Neuronal stem cell (in vitro differentiated cells): ENCODE results near the gene MYEOV.

Experiments used
- DNase-seq: peaks from one replicate; pipeline ENCODE4 v3.0.0-alpha.2; 2013; ENCODE audit warnings: low spot score
- H2AFZ ChIP-seq: one replicate; pipeline ENCODE4 v1.6.1; 2013; ENCODE audit warnings: mild to moderate bottlenecking, low read length, inconsistent platforms
- H2AK5ac ChIP-seq: 2 replicates; pipeline ENCODE4 v1.6.1; 2013; ENCODE audit warnings: low read depth, mild to moderate bottlenecking, inconsistent platforms, low read length, moderate library complexity, mixed read lengths
- H2BK120ac ChIP-seq: 2 replicates; pipeline ENCODE4 v1.6.1; 2013; ENCODE audit warnings: low read depth, mild to moderate bottlenecking, inconsistent platforms, low read length, moderate library complexity, mixed read lengths
- H2BK12ac ChIP-seq: one replicate; pipeline ENCODE4 v1.6.1; 2013; ENCODE audit warnings: low read length, inconsistent platforms
- H2BK15ac ChIP-seq: 2 replicates; pipeline ENCODE4 v1.6.1; 2013; ENCODE audit warnings: mild to moderate bottlenecking, low read length, inconsistent platforms, mixed read lengths
- H2BK5ac ChIP-seq: one replicate; pipeline ENCODE4 v1.6.1; 2013; ENCODE audit warnings: inconsistent platforms, mild to moderate bottlenecking, low read length, moderate library complexity
- H3K14ac ChIP-seq: one replicate; pipeline ENCODE4 v1.6.1; 2013; ENCODE audit warnings: low read length, inconsistent platforms
- H3K18ac ChIP-seq: 2 replicates; pipeline ENCODE4 v1.6.1; 2013; ENCODE audit warnings: low read length, inconsistent platforms
- H3K23ac ChIP-seq: 2 replicates; pipeline ENCODE4 v1.6.1; 2013; ENCODE audit warnings: low read depth, mild to moderate bottlenecking, mixed read lengths, low read length, inconsistent platforms; ENCODE audit not compliant: poor library complexity
- H3K27ac ChIP-seq: replicated peaks from 3 replicates; pipeline ENCODE4 v1.5.1; 2013; ENCODE audit warnings: low read length, inconsistent platforms
- H3K27me3 ChIP-seq, 3 experiments: 2 replicates each; pipeline ENCODE4 v1.6.1; 2013; ENCODE audit warnings: low read length in 3 of 3, mild to moderate bottlenecking in 2 of 3, inconsistent platforms in 1 of 3, low read depth in 1 of 3, mixed read lengths in 1 of 3, moderate library complexity in 1 of 3; ENCODE audit not compliant: control insufficient read depth in 3 of 3, insufficient read depth in 3 of 3
- H3K36me3 ChIP-seq, 2 donors: replicated peaks in 1 of 2; 2 replicates each; pipeline ENCODE4 v1.6.1; 2013; ENCODE audit warnings: low read length in 2 of 2; ENCODE audit not compliant: control insufficient read depth in 2 of 2, insufficient read depth in 2 of 2
- H3K4ac ChIP-seq: 2 replicates; pipeline ENCODE4 v1.6.1; 2013; ENCODE audit warnings: inconsistent platforms, mild to moderate bottlenecking, low read length, moderate library complexity
- H3K4me1 ChIP-seq, 2 donors: 1 replicate in 1 of 2; 2 replicates in 1 of 2; pipeline ENCODE4 v1.6.1; 2013; ENCODE audit warnings: low read length in 2 of 2, low read depth in 1 of 2; ENCODE audit not compliant: control insufficient read depth in 2 of 2, insufficient read depth in 1 of 2
- H3K4me2 ChIP-seq: one replicate; pipeline ENCODE4 v1.6.1; 2013; ENCODE audit warnings: mild to moderate bottlenecking, low read length, inconsistent platforms; ENCODE audit not compliant: insufficient read depth, poor library complexity, severe bottlenecking
- H3K4me3 ChIP-seq, 2 donors: 2 replicates each; pipeline ENCODE4 v1.5.1; 2013; ENCODE audit warnings: low read length in 2 of 2, mild to moderate bottlenecking in 2 of 2, inconsistent platforms in 1 of 2, moderate library complexity in 1 of 2
- H3K79me1 ChIP-seq: one replicate; pipeline ENCODE4 v1.6.1; 2013; ENCODE audit warnings: low read depth, mild to moderate bottlenecking, inconsistent platforms, low read length, moderate library complexity
- H3K9ac ChIP-seq: one replicate; pipeline ENCODE4 v1.6.1; 2013; ENCODE audit warnings: mild to moderate bottlenecking, low read depth, low read length, inconsistent platforms; ENCODE audit not compliant: poor library complexity
- H3K9me3 ChIP-seq, 2 donors: replicated peaks in 1 of 2; 2 replicates each; pipeline versions ENCODE3 to v1.6.1; 2013; ENCODE audit warnings: low read length in 2 of 2, mild to moderate bottlenecking in 2 of 2, inconsistent platforms in 1 of 2, low read depth in 1 of 2, mixed read lengths in 1 of 2, moderate library complexity in 1 of 2; ENCODE audit not compliant: control insufficient read depth in 2 of 2, insufficient read depth in 1 of 2
- H4K8ac ChIP-seq: one replicate; pipeline ENCODE4 v1.6.1; 2013; ENCODE audit warnings: low read depth, mild to moderate bottlenecking, inconsistent platforms, low read length, moderate library complexity
- H4K91ac ChIP-seq: one replicate; pipeline ENCODE4 v1.6.1; 2013; ENCODE audit warnings: low read length, low read depth, mild to moderate bottlenecking, inconsistent platforms; ENCODE audit not compliant: poor library complexity
- WGBS, 2 donors: extraction: QIAGEN DNeasy Blood & Tissue Kit; methylation state at CpG; one replicate each; pipeline ENCODE4 v1.1.7; 2013; ENCODE audit warnings: missing lambda C conversion rate in 2 of 2, mixed read lengths in 1 of 2; ENCODE audit not compliant: insufficient read length in 2 of 2, insufficient replicate concordance in 1 of 2; ENCODE audit errors: extremely low coverage in 2 of 2; 5-methylcytosine and 5-hydroxymethylcytosine counted together

Gene MYEOV

GRCh38 chr11:69269926-69270697 lies 23.8 kb upstream of the MYEOV start:
- H3K4me3 ChIP-seq, result no peak overlapping the region
- no peak overlapping the region for H2BK12ac ChIP-seq
- no peak overlapping the region for H3K27ac ChIP-seq
- DNase-seq, result no peak
- peak overlapping the region; percentile 77 for H2BK5ac ChIP-seq
- H3K9me3 ChIP-seq, result no peaks in the 10 kb centered on the region
- peak overlapping the region; percentile 58 for H3K14ac ChIP-seq
- no peak overlapping the region for H3K4ac ChIP-seq
- H3K4me2 ChIP-seq, result no peak overlapping the region
- H4K91ac ChIP-seq, result peak overlapping the region; percentile 16
- no peak overlapping the region for H3K23ac ChIP-seq
- H3K9ac ChIP-seq, result no peak overlapping the region
- H2AK5ac ChIP-seq, result peak overlapping the region; percentile 89
- peak overlapping the region; percentile 91 for H3K18ac ChIP-seq
- no CpG with 5 or more reads among the region's 21 CpGs for WGBS, 2 donors
- peak overlapping the region; percentile 43 for H2BK120ac ChIP-seq
- no peaks in the 10 kb centered on the region for H3K36me3 ChIP-seq
- peak overlapping the region; percentile 75 for H2BK15ac ChIP-seq
- H3K27me3 ChIP-seq, result peaks cover 0 to 6% (median 0%) of the 10 kb centered on the region in 3 experiments
- no peak overlapping the region for H4K8ac ChIP-seq
- peaks cover 0 to 4% of the 10 kb centered on the region in 2 donors for H3K4me1 ChIP-seq
- H3K79me1 ChIP-seq, result no peaks in the 10 kb centered on the region
- H2AFZ ChIP-seq, result no peak overlapping the region

GRCh38 chr11:69270941-69271340 lies 23.0 kb upstream of the MYEOV start:
- no peaks in the 10 kb centered on the region for H3K9me3 ChIP-seq
- H3K4me3 ChIP-seq, result no peak overlapping the region
- no peak overlapping the region for H3K27ac ChIP-seq
- peak overlapping the region; percentile 90 for H2BK15ac ChIP-seq
- no peak overlapping the region for H2AFZ ChIP-seq
- no peak overlapping the region for H2BK120ac ChIP-seq
- H2BK12ac ChIP-seq, result no peak overlapping the region
- no peak overlapping the region for H4K91ac ChIP-seq
- H3K9ac ChIP-seq, result no peak overlapping the region
- H3K4me1 ChIP-seq, result peaks cover 0 to 4% of the 10 kb centered on the region in 2 donors
- no peak overlapping the region for H3K14ac ChIP-seq
- no peak overlapping the region for H3K23ac ChIP-seq
- peaks cover 0 to 6% (median 0%) of the 10 kb centered on the region in 3 experiments for H3K27me3 ChIP-seq
- no peak overlapping the region for H2AK5ac ChIP-seq
- no peak overlapping the region for H2BK5ac ChIP-seq
- H3K4ac ChIP-seq, result no peak overlapping the region
- H4K8ac ChIP-seq, result no peak overlapping the region
- no peak overlapping the region for H3K18ac ChIP-seq
- H3K79me1 ChIP-seq, result no peaks in the 10 kb centered on the region
- no CpG with 5 or more reads among the region's 7 CpGs for WGBS, 2 donors
- H3K36me3 ChIP-seq, result no peaks in the 10 kb centered on the region
- H3K4me2 ChIP-seq, result no peak overlapping the region
- no peak for DNase-seq

GRCh38 chr11:69272055-69272454 lies 21.9 kb upstream of the MYEOV start:
- no peak overlapping the region for H3K23ac ChIP-seq
- H4K91ac ChIP-seq, result no peak overlapping the region
- H3K4me2 ChIP-seq, result no peak overlapping the region
- no peak overlapping the region for H2AK5ac ChIP-seq
- no peaks in the 10 kb centered on the region for H3K36me3 ChIP-seq
- 100% methylated on average over 2 of the region's 3 CpGs; no CpG with 5 or more reads in 1 of the 2 donors for WGBS, 2 donors
- peaks cover 0 to 6% (median 0%) of the 10 kb centered on the region in 3 experiments for H3K27me3 ChIP-seq
- no peak overlapping the region for H3K9ac ChIP-seq
- H2BK15ac ChIP-seq, result no peak overlapping the region
- no peak overlapping the region for H2AFZ ChIP-seq
- H3K4me1 ChIP-seq, result peaks cover 0 to 4% of the 10 kb centered on the region in 2 donors
- H3K9me3 ChIP-seq, result no peaks in the 10 kb centered on the region
- no peak overlapping the region for H2BK12ac ChIP-seq
- DNase-seq, result no peak
- H3K18ac ChIP-seq, result no peak overlapping the region
- no peak overlapping the region for H3K14ac ChIP-seq
- H3K4me3 ChIP-seq, result no peak overlapping the region
- no peak overlapping the region for H3K4ac ChIP-seq
- no peak overlapping the region for H3K27ac ChIP-seq
- H2BK5ac ChIP-seq, result no peak overlapping the region
- H2BK120ac ChIP-seq, result no peak overlapping the region
- H4K8ac ChIP-seq, result no peak overlapping the region
- no peaks in the 10 kb centered on the region for H3K79me1 ChIP-seq

- Histone ChIP-seq H3K27me3 (peaks cover 0 to 6% (median 0%) of the 10 kb centered on the region in 3 experiments), H3K4me2 (no peak overlapping the region), H3K14ac (peak overlapping the region; percentile 67), H3K23ac (no peak overlapping the region), H4K8ac (no peak overlapping the region), H3K18ac (peak overlapping the region; percentile 49), H3K4me3 (no peak overlapping the region), H4K91ac (no peak overlapping the region), H2BK5ac (no peak overlapping the region), H3K27ac (no peak overlapping the region), H3K79me1 (no peaks in the 10 kb centered on the region), H3K36me3 (no peaks in the 10 kb centered on the region), H3K9ac (peak overlapping the region; percentile 34), H2BK12ac (peak overlapping the region; percentile 48), H2BK120ac (peak overlapping the region; percentile 4), H2BK15ac (peak overlapping the region; percentile 10), H3K4me1 (peaks cover 0 to 8% of the 10 kb centered on the region in 2 donors), H3K4ac (no peak overlapping the region), H2AFZ (no peak overlapping the region), H2AK5ac (peak overlapping the region; percentile 95), H3K9me3 (no peaks in the 10 kb centered on the region)
- no peak for DNase-seq
- WGBS, 2 donors, result no CpG with 5 or more reads among the region's 18 CpGs
Measured at GRCh38 chr11:69272831-69273485, 21.0 kb upstream of the MYEOV start.
